Muscle layer of duodenum (tissue), 2 donors: ENCODE measurements around the gene SRSF10.

Source experiments
- H3K27ac ChIP-seq: one replicate; pipeline ENCODE4 v1.7.0; 2013; ENCODE audit warnings: mild to moderate bottlenecking, low read length
- H3K27me3 ChIP-seq: one replicate; pipeline ENCODE4 v1.7.0; 2013; ENCODE audit warnings: low read depth, mild to moderate bottlenecking, control low read depth, low read length
- H3K36me3 ChIP-seq, 2 donors: one replicate each; pipeline ENCODE4 v1.7.0; 2013; ENCODE audit warnings: low read length in 2 of 2, control low read depth in 1 of 2, mild to moderate bottlenecking in 1 of 2; ENCODE audit not compliant: insufficient read depth in 2 of 2, control insufficient read depth in 1 of 2
- H3K4me1 ChIP-seq, 2 donors: one replicate each; pipeline ENCODE4 v1.7.0; 2013; ENCODE audit warnings: low read length in 2 of 2, mild to moderate bottlenecking in 2 of 2, control low read depth in 1 of 2, moderate library complexity in 1 of 2; ENCODE audit not compliant: insufficient read depth in 2 of 2, control insufficient read depth in 1 of 2
- H3K4me3 ChIP-seq, 2 donors: one replicate each; pipeline ENCODE4 v1.7.0; 2013; ENCODE audit warnings: low read length in 2 of 2, low read depth in 1 of 2, mild to moderate bottlenecking in 1 of 2
- H3K9me3 ChIP-seq, 2 donors: one replicate each; pipeline ENCODE4 v1.7.0; 2013; ENCODE audit warnings: low read length in 2 of 2, control low read depth in 1 of 2, mild to moderate bottlenecking in 1 of 2; ENCODE audit not compliant: control insufficient read depth in 1 of 2
- donor health status: healthy.

The SRSF10 gene

GRCh38 chr1:23916209-23917131, 63.7 kb downstream of the SRSF10 start:
- Histone ChIP-seq H3K4me1 (peaks cover 2 to 12% of the 10 kb centered on the region in 2 donors), H3K4me3 (no peak overlapping the region), H3K36me3 (no peaks in the 10 kb centered on the region), H3K27ac (no peak overlapping the region), H3K27me3 (no peaks in the 10 kb centered on the region), H3K9me3 (no peaks in the 10 kb centered on the region)

GRCh38 chr1:23915466-23915865, 64.7 kb downstream of the SRSF10 start:
- peaks cover 4 to 8% of the 10 kb centered on the region in 2 donors for H3K4me1 ChIP-seq
- H3K9me3 ChIP-seq: no peaks in the 10 kb centered on the region
- H3K4me3 ChIP-seq: no peak overlapping the region
- H3K27me3 ChIP-seq: no peaks in the 10 kb centered on the region
- no peak overlapping the region for H3K27ac ChIP-seq
- no peaks in the 10 kb centered on the region for H3K36me3 ChIP-seq

GRCh38 chr1:23914921-23915320, 65.2 kb downstream of the SRSF10 start:
- H3K4me3 ChIP-seq: no peak overlapping the region
- H3K36me3 ChIP-seq: no peaks in the 10 kb centered on the region
- no peaks in the 10 kb centered on the region for H3K9me3 ChIP-seq
- peaks cover 3 to 4% of the 10 kb centered on the region in 2 donors for H3K4me1 ChIP-seq
- H3K27ac ChIP-seq: no peak overlapping the region
- H3K27me3 ChIP-seq: no peaks in the 10 kb centered on the region
